Liver (tissue), 9 donors: Measurements from ENCODE around the gene SMG6. TPM values are rescaled to one million over a fixed set of nuclear protein-coding genes. Genes with fewer than 3 reads are reported as not detected.
"Not testable (repeated sequence)": the region's sequence is repeated elsewhere in the genome, so short reads cannot be mapped to it uniquely, and the experiment has no call there.

Experiments used
- DNase-seq: peaks from one replicate; pipeline ENCODE4 v3.0.0-alpha.2; 2017; ENCODE audit warnings: low spot score
- H3K27ac ChIP-seq, 2 donors: one replicate each; pipeline ENCODE4 v1.7.0; 2013; ENCODE audit warnings: inconsistent platforms in 2 of 2, low read length in 2 of 2, control low read depth in 1 of 2, low read depth in 1 of 2, mild to moderate bottlenecking in 1 of 2
- H3K27me3 ChIP-seq, 4 donors: one replicate each; pipeline versions ENCODE4 v1.6.1 to v1.7.0; 2013; ENCODE audit warnings: low read length in 3 of 4, inconsistent platforms in 1 of 4, mild to moderate bottlenecking in 1 of 4, moderate library complexity in 1 of 4; ENCODE audit not compliant: control insufficient read depth in 4 of 4, insufficient read depth in 4 of 4
- H3K36me3 ChIP-seq, 4 donors: one replicate each; pipeline versions ENCODE4 v1.6.1 to v1.7.0; 2013; ENCODE audit warnings: low read length in 3 of 4, mild to moderate bottlenecking in 3 of 4, low read depth in 1 of 4, moderate library complexity in 1 of 4; ENCODE audit not compliant: control insufficient read depth in 4 of 4, insufficient read depth in 3 of 4
- H3K4me1 ChIP-seq, 4 donors: one replicate each; pipeline versions ENCODE4 v1.6.1 to v1.7.0; 2013; ENCODE audit warnings: low read length in 3 of 4, mild to moderate bottlenecking in 3 of 4, moderate library complexity in 1 of 4; ENCODE audit not compliant: control insufficient read depth in 4 of 4, insufficient read depth in 4 of 4
- H3K4me3 ChIP-seq, 3 donors: one replicate each; pipeline versions ENCODE4 v1.6.1 to v1.7.0; 2013; ENCODE audit warnings: low read length in 3 of 3, control low read depth in 1 of 3, low read depth in 1 of 3, mild to moderate bottlenecking in 1 of 3
- H3K9ac ChIP-seq, 2 donors: one replicate each; pipeline ENCODE4 v1.7.0; 2013; ENCODE audit warnings: low read length in 2 of 2, mild to moderate bottlenecking in 2 of 2, moderate library complexity in 2 of 2, control low read depth in 1 of 2, low read depth in 1 of 2
- H3K9me3 ChIP-seq, 4 donors: one replicate each; pipeline versions ENCODE4 v1.6.1 to v1.7.0; 2013; ENCODE audit warnings: low read length in 3 of 4; ENCODE audit not compliant: control insufficient read depth in 4 of 4
- ATF3 ChIP-seq: IDR thresholded peaks from 2 replicates; pipeline ENCODE4 v1.6.1; 2016; ENCODE audit warnings: antibody characterized with exemption
- CTCF ChIP-seq: fragments of 150-350 bp; IDR thresholded peaks from 2 replicates; pipeline ENCODE4 v1.5.1; 2017; ENCODE audit warnings: improper control_type of control experiment, low read depth, low read length; ENCODE audit not compliant: missing input control
- EGR1 ChIP-seq, 2 donors: IDR thresholded peaks; 2 replicates each; pipeline ENCODE4 v1.6.1; 2016 to 2018; ENCODE audit warnings: antibody characterized with exemption in 2 of 2, low read depth in 2 of 2
- FOXA1 ChIP-seq: IDR thresholded peaks from 2 replicates; pipeline ENCODE4 v1.6.1; 2016; ENCODE audit warnings: antibody characterized with exemption
- FOXA2 ChIP-seq: IDR thresholded peaks from 2 replicates; pipeline ENCODE4 v1.6.1; 2016; ENCODE audit warnings: antibody characterized with exemption
- GABPA ChIP-seq, 2 donors: IDR thresholded peaks in 1 of 2; conservative IDR thresholded peaks in 1 of 2; 2 replicates each; pipeline ENCODE4 v1.6.1; 2016; ENCODE audit warnings: antibody characterized with exemption in 2 of 2, mild to moderate bottlenecking in 1 of 2, moderate library complexity in 1 of 2
- HNF4A ChIP-seq, 2 donors: conservative IDR thresholded peaks; 2 replicates each; pipeline ENCODE4 v1.6.1; 2016; ENCODE audit warnings: antibody characterized with exemption in 2 of 2, mild to moderate bottlenecking in 2 of 2
- HNF4G ChIP-seq: IDR thresholded peaks from 2 replicates; pipeline ENCODE4 v1.6.1; 2016; ENCODE audit warnings: antibody characterized with exemption
- JUND ChIP-seq, 2 donors: IDR thresholded peaks; 2 replicates each; pipeline ENCODE4 v1.6.1; 2016; ENCODE audit warnings: antibody characterized with exemption in 2 of 2
- MAX ChIP-seq: IDR thresholded peaks from 2 replicates; pipeline ENCODE4 v1.6.1; 2016; ENCODE audit warnings: antibody characterized with exemption
- NR2F2 ChIP-seq: IDR thresholded peaks from 2 replicates; pipeline ENCODE4 v1.6.1; 2016; ENCODE audit warnings: antibody characterized with exemption
- RAD21 ChIP-seq, 2 donors: IDR thresholded peaks; 2 replicates each; pipeline ENCODE4 v1.6.1; 2016; ENCODE audit warnings: antibody characterized with exemption in 2 of 2, mild to moderate bottlenecking in 2 of 2
- REST ChIP-seq: IDR thresholded peaks from 2 replicates; pipeline ENCODE4 v1.6.1; 2016; ENCODE audit warnings: antibody characterized with exemption, mild to moderate bottlenecking
- RXRA ChIP-seq, 2 donors: IDR thresholded peaks; 2 replicates each; pipeline ENCODE4 v1.6.1; 2017 to 2018; ENCODE audit warnings: antibody characterized with exemption in 2 of 2, mild to moderate bottlenecking in 1 of 2
- SP1 ChIP-seq: IDR thresholded peaks from 2 replicates; pipeline ENCODE4 v1.6.1; 2018; ENCODE audit warnings: antibody characterized with exemption, mild to moderate bottlenecking
- TAF1 ChIP-seq: conservative IDR thresholded peaks from 2 replicates; pipeline ENCODE4 v1.6.1; 2016; ENCODE audit warnings: antibody characterized with exemption, mild to moderate bottlenecking
- YY1 ChIP-seq: IDR thresholded peaks from 2 replicates; pipeline ENCODE4 v1.6.1; 2016; ENCODE audit warnings: antibody characterized with exemption, mild to moderate bottlenecking
- ZBTB33 ChIP-seq: IDR thresholded peaks from 2 replicates; pipeline ENCODE4 v1.6.1; 2016; ENCODE audit warnings: antibody characterized with exemption
- WGBS: extraction: QIAGEN DNeasy Blood & Tissue Kit; methylation state at CpG from one replicate; pipeline ENCODE4 v1.1.7; 2013; 5-methylcytosine and 5-hydroxymethylcytosine counted together
- polyA plus RNA-seq, 2 donors: library from polyadenylated mRNA; stranded (reverse) in 1 of 2; unstranded in 1 of 2; fragments of 200-250 nt in 1 of 2; fragments of >200 nt in 1 of 2; fragmentation: Nextera tagmentation in 1 of 2; extraction: Ambion mirVana in 1 of 2; gene quantifications; one replicate each; pipeline versions ENCODE4 v1.2.1 to v1.2.3, GENCODE V29; 2013 to 2015
- total RNA-seq, 2 donors: library from RNA; depleted of rRNA; stranded (reverse); fragments of >200 nt; gene quantifications; one replicate each; pipeline ENCODE4 v1.2.3, GENCODE V29; 2014
- donor health status: healthy.
- donor health status: healthy.
- donor health status: healthy.
- donor health status: healthy.
- donor health status: healthy.

The SMG6 gene
- total and polyA plus RNA-seq, 4 donors = 4.9 to 12.0 (median 8.2) TPM

GRCh38 chr17:2266045-2266864, 37.3 kb downstream of the SMG6 start:
- no peaks in the 10 kb centered on the region for H3K27me3 ChIP-seq
- 80% methylated on average over 13 of the region's 13 CpGs for WGBS
- no peak overlapping the region for H3K4me3 ChIP-seq
- H3K36me3 ChIP-seq = peaks cover 0 to 4% (median 3%) of the 10 kb centered on the region in 4 donors
- H3K27ac ChIP-seq = peak overlapping the region; percentile 16 to 47
- H3K9me3 ChIP-seq = no peaks in the 10 kb centered on the region
- DNase-seq = no peak
- TF ChIP-seq RAD21 (IDR thresholded peaks at IDR 0.05) = no peak
- no peak for TF ChIP-seq RXRA (IDR thresholded peaks at IDR 0.05)
- TF ChIP-seq FOXA2 = no peak
- no peak for TF ChIP-seq SP1
- TF ChIP-seq ATF3 = no peak
- no peak for TF ChIP-seq GABPA (IDR thresholded peaks at IDR 0.05 in 1 of 2, conservative IDR thresholded peaks at IDR 0.05 in 1 of 2)
- no peak for TF ChIP-seq JUND (IDR thresholded peaks at IDR 0.05)
- no peak for TF ChIP-seq HNF4G
- no peak for TF ChIP-seq CTCF
- TF ChIP-seq REST = no peak
- TF ChIP-seq YY1 = no peak
- TF ChIP-seq ZBTB33 = no peak
- no peak for TF ChIP-seq HNF4A (conservative IDR thresholded peaks at IDR 0.05)
- TF ChIP-seq MAX = no peak
- TF ChIP-seq FOXA1 = no peak
- TF ChIP-seq EGR1 (IDR thresholded peaks at IDR 0.05; ENCODE audit: low read depth in 2 of 2) = no peak
- TF ChIP-seq NR2F2 = no peak
- TF ChIP-seq TAF1 = no peak
- H3K4me1 ChIP-seq = peaks cover 0 to 6% (median 3%) of the 10 kb centered on the region in 4 donors
- peak overlapping the region in 1 of 2 donors; percentile 14 for H3K9ac ChIP-seq

GRCh38 chr17:2265166-2265565, 38.4 kb downstream of the SMG6 start:
- 98% methylated on average over 10 of the region's 10 CpGs for WGBS
- H3K36me3 ChIP-seq, H3K4me3 ChIP-seq, H3K27me3 ChIP-seq, H3K9me3 ChIP-seq, DNase-seq, H3K9ac ChIP-seq, H3K4me1 ChIP-seq: not testable (repeated sequence)
- peak overlapping the region in 1 of 2 donors; percentile 47 for H3K27ac ChIP-seq
